ENCODE measurements around the gene PSME3IP1.

PSME3IP1 gene

DNA sequence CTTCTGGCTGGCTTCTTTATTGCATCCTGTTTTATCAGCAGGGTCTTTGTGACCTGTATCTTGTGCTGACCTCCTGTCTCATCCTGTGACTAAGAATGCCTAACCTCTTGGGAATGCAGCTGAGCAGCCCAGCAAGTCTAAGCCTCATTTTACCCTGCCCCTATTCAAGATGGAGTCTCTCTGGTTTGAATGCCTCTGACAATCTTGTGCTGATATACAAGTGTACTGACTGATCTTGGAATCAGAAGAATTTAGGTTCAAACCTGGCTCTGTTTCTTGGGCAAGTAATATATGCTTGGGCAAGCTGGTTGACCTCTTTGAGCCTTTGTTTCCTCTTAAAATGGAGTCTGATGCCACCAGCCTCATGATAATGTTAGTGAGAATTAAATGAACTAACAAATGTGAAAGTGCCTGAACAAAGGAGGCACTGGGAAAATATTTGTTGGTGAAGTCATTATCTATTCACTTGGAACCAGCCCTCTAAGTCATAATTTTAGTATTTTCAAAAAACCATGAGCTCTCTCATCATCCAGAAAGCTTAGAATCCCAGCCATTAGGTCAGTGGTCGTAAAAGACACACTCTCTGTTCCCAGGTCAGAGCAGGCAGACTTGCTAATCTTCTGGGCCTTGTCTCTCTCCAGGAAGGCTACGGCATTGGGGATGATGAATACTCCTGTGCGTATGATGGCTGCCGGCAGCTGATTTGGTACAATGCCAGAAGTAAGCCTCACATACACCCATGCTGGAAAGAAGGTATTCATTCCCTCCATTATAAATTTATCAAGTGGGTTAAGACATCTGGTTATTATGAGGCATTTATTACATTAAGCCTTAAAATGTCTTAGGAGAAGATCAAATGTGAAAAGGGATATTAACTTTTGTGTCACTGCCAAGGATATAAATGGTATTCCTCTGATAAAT, 41.1 kb upstream of the PSME3IP1 start:
- no peak overlapping the region for H3K4me3 ChIP-seq (ENCODE audit: low read length)
- TF ChIP-seq, protein P1, sequence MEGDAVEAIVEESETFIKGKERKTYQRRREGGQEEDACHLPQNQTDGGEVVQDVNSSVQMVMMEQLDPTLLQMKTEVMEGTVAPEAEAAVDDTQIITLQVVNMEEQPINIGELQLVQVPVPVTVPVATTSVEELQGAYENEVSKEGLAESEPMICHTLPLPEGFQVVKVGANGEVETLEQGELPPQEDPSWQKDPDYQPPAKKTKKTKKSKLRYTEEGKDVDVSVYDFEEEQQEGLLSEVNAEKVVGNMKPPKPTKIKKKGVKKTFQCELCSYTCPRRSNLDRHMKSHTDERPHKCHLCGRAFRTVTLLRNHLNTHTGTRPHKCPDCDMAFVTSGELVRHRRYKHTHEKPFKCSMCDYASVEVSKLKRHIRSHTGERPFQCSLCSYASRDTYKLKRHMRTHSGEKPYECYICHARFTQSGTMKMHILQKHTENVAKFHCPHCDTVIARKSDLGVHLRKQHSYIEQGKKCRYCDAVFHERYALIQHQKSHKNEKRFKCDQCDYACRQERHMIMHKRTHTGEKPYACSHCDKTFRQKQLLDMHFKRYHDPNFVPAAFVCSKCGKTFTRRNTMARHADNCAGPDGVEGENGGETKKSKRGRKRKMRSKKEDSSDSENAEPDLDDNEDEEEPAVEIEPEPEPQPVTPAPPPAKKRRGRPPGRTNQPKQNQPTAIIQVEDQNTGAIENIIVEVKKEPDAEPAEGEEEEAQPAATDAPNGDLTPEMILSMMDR (IDR thresholded peaks at IDR 0.05; ENCODE audit: insufficient read depth, low read depth, low read length, missing control alignments): no peak
- DNase-seq (ENCODE audit: low read depth): peak; percentile 16

DNA sequence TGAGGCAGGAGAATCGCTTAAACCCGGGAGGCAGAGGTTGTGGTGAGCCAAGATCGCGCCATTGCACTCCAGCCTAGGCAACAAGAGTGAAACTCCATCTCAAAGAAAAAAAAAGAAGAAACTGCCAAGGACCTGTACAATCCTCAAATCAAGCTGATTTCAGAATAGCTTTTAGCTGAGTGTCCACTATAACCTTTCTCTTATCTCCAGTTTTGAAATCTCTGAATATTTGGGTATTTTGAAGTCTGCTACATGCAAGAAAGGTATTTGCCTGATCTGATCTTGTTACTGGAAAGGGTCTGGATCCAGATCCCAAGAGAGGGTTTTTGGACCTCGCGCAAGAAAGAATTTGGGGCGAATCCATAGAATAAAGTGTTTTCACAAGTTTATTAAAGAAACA, 40.1 kb upstream of the PSME3IP1 start:
- H3K4me3 ChIP-seq (ENCODE audit: low read length): no peak overlapping the region
- TF ChIP-seq, protein P1 (IDR thresholded peaks at IDR 0.05; ENCODE audit: insufficient read depth, low read depth, low read length, missing control alignments): no peak

DNA sequence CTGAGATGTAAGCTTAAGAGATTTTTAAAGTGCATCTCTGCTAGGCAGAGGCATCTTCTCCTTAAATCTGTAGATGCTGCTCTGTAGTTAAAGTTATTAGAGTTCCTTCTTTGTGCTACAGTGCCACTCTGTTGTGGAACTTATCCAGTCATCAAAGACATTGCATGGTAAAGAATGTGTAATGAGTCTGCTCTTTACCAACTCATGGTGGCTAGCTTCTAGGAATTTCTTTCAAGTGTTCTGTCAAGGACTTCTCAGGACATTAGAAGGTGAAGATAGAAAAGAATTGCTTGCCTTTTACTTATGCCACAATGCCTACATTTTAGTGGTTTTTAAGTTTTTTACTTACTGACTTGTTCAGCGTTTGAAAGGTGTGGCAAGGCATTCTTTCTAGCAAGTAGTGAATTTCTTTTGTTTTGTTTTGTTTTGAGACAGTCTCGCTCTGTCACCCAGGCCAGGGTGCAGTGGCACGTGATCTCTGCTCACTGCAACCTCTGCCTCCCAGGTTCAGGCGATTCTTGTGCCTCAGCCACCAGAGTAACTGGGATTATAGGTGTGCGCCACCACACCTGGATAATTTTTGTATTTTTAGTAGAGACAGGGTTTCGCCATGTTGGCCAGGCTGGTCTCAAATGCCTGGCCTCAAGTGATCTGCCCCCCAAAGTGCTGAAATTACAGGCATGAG, 39.0 kb upstream of the PSME3IP1 start:
- no peak for DNase-seq (ENCODE audit: low read depth)
- H3K4me3 ChIP-seq (ENCODE audit: low read length): no peak overlapping the region
- TF ChIP-seq, protein P1 (IDR thresholded peaks at IDR 0.05; ENCODE audit: insufficient read depth, low read depth, low read length, missing control alignments): no peak

More for the DNA sequence above, 40.1 kb upstream of the PSME3IP1 start:
- no peak for DNase-seq (ENCODE audit: low read depth)

DNA sequence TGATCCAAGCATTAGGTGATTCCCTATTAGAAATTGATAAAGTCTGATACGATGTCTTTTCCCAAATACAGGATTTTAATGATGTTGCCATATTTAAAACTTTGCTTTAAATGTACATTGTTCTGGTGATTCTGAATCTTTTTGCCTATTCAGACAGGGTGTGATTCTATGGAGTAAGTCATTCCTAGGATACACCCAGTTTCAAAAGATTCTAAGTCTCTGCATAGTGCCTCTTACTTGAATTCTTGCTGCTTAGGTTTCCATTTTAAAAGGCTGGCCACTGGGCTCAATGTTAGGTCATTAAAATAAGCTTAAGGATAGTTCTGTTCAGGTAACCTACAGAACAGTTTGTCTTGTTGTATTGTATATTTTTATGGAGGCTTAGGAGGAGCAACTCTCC, 37.2 kb upstream of the PSME3IP1 start:
- H3K4me3 ChIP-seq (ENCODE audit: low read length): no peak overlapping the region
- TF ChIP-seq, protein P1 (IDR thresholded peaks at IDR 0.05; ENCODE audit: insufficient read depth, low read depth, low read length, missing control alignments): no peak
- no peak for DNase-seq (ENCODE audit: low read depth)

DNA sequence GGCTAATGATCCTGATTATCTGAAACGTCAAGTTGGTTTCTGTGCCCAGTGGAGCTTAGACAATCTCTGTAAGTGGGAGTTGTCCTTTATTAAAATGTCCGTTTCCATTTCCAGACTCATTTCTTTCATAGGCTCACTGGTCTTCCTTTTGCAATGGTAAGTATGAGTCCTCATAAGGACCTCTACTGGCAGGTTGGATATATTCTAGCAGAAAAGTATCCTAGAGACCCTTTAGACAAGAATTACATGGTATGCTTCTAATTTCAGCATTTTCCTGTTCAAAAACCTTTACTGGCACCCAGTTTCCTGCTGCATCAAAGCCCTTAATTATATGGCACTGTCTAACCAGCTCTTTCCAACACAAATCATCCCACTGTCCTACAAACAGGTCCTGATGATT, 31.1 kb upstream of the PSME3IP1 start:
- no peak for DNase-seq (ENCODE audit: low read depth)
- TF ChIP-seq, protein P1 (IDR thresholded peaks at IDR 0.05; ENCODE audit: insufficient read depth, low read depth, low read length, missing control alignments): no peak
- no peak overlapping the region for H3K4me3 ChIP-seq (ENCODE audit: low read length)

DNA sequence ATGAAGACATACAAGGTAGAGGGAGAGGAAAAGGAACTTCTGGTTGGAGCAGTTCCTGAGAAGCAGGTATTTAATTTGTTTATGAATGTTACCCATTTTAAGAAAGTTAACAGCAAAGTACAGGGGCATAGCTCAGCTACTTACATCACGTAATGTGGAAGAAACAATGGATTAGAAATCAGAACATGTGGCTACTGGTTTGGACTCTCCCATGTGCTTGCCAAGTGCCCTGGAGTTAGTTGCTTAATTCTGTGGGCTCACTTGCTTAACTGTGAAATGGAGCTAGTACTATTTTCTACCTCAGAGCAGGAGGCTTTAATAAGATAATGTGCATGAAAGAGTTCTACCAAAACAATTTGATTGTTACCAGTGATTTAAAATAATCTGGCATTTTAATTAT, 27.6 kb upstream of the PSME3IP1 start:
- TF ChIP-seq, protein P1 (IDR thresholded peaks at IDR 0.05; ENCODE audit: insufficient read depth, low read depth, low read length, missing control alignments): no peak
- H3K4me3 ChIP-seq (ENCODE audit: low read length): no peak overlapping the region
- DNase-seq (ENCODE audit: low read depth): peak; percentile 94
